CD4-positive, alpha-beta T cell treated with Interleukin-10 for 1 hour (primary cell): ENCODE results near the gene USH2A.

Source experiments
- DNase-seq: peaks from one replicate; pipeline ENCODE4 v3.0.0-alpha.2; 2020

USH2A gene

GRCh38 chr1:216422821-216423520 lies at the start of gene USH2A:
TSS of gene USH2A (minus strand) at chr1:216423448. CDS start at chr1:216422336, 1,112 bp downstream.
- DNase-seq = no peak

DNA sequence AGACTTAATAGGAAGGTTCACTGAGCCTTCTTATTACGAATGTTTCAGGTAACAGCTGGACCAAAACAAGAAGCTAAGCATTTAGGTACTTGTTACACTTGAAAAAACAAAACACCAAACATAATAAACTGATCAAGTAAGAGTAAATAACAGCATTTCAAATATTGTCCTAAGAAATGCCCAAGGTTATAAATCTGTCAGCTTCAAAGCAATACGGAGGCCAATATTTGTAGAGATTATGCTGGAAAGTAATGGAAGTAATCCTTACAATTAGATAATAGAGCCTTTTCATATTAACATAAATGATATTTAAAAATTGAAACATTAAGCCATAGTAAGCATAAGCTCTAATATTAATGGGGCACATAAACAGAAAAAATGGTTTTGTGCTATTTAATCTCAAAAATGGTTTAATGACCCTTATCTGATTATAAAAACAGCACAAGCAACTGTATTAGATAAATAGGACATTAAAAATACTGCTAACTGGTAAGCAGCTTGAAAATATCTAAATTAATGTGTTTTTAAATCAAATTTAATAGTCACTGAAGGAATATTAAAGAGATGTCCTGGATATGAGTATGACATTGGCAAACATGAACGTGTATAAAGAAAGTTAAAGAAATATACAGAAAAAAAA lies 43.0 kb upstream of the USH2A start:
- no peak for DNase-seq

DNA sequence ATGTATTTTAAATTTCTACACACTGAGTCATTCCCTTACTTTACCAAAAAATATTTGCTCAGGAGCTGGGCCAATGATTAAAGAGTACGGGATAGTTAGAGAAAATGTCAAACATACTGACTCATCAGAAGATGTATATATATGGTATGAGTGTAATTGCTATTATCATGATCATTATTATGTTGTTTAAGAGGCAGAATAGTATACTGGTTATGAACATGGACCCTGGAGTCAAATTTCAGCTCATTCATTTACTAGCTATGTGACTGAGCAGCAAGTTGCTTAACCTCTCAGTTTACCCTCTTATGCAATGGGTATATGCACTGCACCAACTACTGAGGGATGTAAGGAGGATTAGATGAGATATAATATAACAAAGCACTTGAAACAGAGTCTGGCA lies 41.2 kb upstream of the USH2A start:
- no peak for DNase-seq

GRCh38 chr1:216462066-216462775 lies 39.0 kb upstream of the USH2A start:
- DNase-seq = no peak

DNA sequence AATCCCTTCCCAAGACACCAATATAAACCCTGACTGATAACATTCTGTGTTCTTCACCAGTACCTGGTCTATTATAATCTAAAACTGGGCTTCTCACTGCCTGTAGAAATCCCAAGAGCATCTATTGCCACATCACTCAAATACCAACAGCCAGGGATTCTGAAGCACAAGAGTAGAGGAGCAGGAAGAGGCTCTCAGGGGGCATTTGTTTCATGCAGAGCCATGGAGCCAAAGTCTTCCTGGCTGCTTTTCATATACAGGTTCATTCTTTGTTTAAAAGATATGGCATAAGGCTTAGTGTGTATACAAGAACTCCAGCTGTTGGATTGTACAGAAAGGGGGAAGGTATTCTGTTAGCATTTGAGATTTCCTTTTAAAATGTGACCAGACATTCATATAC lies 38.2 kb upstream of the USH2A start:
- no peak for DNase-seq

GRCh38 chr1:216459651-216460207 lies 36.5 kb upstream of the USH2A start:
- no peak for DNase-seq

GRCh38 chr1:216458812-216459211 lies 35.6 kb upstream of the USH2A start:
- no peak for DNase-seq

DNA sequence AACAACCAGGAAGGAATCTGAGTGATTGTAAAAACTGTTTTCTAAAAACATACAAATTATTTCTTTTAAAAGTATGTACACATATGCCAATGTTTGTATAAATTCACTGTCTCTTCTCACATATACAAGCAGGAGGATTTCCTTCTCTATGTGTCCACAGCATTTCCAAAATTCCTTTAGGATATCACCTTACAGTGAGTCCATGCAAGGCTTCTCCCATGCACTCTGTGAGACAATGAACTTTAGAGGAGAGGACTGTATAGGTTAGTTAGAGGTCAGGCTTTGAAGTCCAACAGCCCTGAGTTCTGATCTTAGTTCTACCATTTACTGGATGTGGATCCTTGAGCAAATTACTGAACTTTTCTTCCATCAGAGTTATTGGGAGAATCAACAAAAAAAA lies 34.1 kb upstream of the USH2A start:
- DNase-seq = no peak

GRCh38 chr1:216456682-216457081 lies 33.4 kb upstream of the USH2A start:
- DNase-seq = no peak

DNA sequence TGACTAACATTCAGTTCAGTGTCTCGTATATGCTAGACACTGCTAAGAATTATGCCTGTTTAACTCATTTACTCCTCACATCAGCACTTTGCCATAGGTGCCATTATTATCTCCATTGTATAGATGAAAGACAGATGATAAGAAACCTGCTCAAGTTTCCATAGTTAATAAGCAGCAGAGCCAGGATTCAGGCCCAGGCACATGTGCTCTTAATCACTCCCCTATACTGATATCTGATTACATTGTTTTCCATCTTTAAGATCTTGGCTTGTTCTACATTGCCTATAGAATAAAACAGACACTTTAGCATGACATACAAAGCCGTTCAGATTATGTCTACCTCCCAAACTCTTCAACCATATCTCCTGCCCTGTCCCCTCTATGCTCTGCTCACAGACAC lies 30.5 kb upstream of the USH2A start:
- no peak for DNase-seq

GRCh38 chr1:216450227-216450626 lies 27.0 kb upstream of the USH2A start:
- no peak for DNase-seq

GRCh38 chr1:216448011-216448510 lies 24.8 kb upstream of the USH2A start:
- DNase-seq = no peak

GRCh38 chr1:216437603-216438002 lies 14.4 kb upstream of the USH2A start:
- no peak for DNase-seq

- no peak for DNase-seq
These were observed 11.0 kb upstream of the USH2A start for GRCh38 chr1:216434232-216434631.

GRCh38 chr1:216433175-216433574 lies 9.9 kb upstream of the USH2A start:
- DNase-seq = no peak

DNA sequence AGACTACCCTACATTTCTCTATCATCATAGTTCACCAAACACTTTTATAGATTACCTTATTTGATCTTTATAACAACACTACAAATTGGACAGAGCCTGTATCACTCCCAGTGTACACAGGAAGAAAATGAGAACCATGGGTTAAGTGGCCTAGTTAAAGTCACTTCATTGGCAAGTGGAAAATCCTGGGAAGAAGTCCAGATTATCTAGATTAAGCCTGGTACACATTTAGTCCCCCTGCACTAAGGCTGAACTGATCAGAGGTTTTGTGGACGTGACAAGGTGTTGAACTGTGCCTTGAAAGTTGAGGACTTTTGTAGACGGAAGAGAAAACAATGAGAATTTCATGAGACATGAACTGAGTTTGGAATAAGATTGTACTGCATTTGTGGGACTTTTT lies 7.5 kb upstream of the USH2A start:
- DNase-seq = no peak

DNA sequence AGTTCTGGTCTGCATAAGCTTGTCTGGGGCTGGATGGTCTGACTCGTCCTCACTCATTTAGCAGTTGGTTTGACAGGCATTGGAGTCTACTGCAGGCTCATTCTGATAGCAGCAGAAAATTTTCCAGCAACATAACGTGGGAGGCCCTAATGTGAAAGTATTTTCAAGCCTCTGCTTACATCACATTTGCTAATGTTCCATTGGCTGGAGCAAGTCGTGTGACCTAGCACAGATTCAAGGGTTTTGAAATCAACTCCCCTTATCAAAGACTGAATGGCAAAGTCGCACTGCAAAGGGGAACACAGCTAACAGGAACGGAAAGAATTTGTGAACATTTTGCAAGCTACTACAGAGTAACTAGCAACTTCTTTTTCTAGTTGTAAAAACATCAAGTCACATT lies 2.3 kb upstream of the USH2A start:
- no peak for DNase-seq

DNA sequence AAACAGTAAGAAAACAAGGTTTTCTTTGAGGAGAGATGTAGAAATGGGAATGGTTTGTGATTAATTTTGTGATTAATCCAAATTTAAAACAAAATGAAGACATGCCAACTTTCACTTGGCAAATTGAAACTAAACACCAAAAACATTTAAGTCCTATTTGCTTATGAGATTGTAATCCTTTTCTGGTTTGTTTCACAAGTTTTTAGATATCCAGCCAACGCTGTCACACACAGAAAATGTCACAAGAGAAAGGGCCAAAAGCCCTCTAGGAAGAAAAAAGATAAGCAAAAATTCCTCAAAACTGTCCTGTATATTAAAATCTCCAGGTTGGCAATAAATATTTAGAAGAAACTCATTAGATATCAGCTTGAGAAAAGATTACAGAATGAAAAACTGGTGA lies 2.5 kb downstream of the USH2A start:
- no peak for DNase-seq

GRCh38 chr1:216420263-216420662 lies 3.0 kb downstream of the USH2A start:
- DNase-seq = no peak

GRCh38 chr1:216416488-216416887 lies 6.8 kb downstream of the USH2A start:
- DNase-seq = no peak

DNA sequence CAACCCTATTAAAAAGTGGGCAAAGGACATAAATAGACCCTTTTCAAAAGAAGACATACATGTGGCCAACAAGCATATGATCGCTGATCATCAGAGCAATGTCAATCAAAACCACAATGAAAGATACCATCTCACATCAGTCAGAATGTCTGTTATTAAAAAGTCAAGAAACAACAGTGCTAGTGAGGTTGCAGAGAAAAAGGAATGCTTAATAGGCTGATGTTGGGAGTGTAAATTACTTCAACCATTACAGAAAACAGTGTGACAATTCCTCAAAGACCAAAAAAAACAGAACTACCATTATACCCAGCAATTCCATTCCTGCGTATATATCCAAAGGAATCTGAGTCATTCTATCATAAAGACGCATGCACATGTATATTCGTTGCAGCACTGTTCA lies 13.2 kb downstream of the USH2A start:
- DNase-seq = no peak

GRCh38 chr1:216390956-216391355 lies 32.3 kb downstream of the USH2A start:
- no peak for DNase-seq

DNA sequence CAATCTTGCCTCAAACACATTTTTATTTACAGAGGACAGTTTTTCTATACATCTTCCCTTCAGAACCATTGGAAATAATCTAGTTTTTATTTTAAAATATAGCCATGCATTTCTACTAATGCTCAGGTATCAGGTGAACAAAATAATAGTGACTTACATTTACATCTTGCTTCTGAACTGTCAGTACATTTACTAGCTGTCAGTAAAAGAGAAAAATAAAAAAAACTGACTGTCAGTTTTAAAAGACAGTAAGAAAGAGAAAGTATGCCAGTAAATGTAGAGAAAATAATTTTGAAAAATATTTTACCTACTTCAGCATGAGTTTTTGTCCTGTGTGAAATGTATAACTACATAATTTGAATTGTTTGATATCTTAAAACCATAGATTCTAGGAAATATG lies 33.5 kb downstream of the USH2A start:
- no peak for DNase-seq

DNA sequence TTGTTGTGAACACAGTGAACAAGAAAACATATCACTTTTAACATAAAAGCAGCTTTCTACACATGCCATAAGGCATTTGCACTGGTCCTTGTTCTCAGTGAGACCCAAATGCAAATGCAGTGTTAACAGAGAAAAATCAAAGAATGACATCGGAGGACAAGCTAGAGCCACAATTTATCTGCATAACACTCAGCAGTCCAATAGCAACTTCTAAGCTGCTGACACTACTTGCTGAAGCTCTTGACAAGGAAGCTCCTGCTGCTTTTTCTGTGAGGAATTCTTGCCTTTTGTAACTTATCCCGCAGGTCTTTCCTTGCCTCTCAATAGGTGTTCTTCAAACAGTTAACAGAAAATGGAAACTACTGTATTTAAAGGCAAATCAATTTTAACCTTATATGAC lies 34.7 kb downstream of the USH2A start:
- DNase-seq = no peak
